22Rv1 (cell line): Measurements from ENCODE around the gene GFOD2.

Source experiments
- ZFX ChIP-seq: fragments of 450-650 bp; IDR thresholded peaks from 2 replicates; pipeline ENCODE4 v1.6.1; 2017; ENCODE audit warnings: antibody characterized with exemption, borderline replicate concordance
- TF ChIP-seq, protein P1 (sequence below): fragments of 450-650 bp; IDR thresholded peaks from 2 replicates; pipeline ENCODE4 v1.5.1; 2017; ENCODE audit warnings: mild to moderate bottlenecking

DNA sequence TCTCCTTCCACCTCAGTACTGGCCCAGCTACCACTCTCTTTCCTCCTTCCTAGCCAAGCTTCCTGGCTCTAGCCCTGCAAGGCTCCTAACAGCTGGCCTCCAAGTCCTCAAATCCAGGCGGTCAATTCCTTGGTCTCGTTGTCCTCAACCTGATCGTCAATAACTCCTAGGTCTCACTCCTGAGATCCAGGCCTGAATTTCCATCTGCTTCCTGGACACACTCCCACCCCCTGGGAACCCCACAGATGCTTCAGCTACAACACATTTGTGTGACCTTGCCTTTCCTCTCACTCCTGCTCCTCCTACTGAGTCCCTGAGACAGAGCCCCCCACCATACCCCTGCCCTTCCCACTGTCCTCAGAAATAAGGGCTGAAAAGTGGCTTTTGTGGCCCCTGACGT, 54.9 kb downstream of the GFOD2 start:
- TF ChIP-seq, protein P1, sequence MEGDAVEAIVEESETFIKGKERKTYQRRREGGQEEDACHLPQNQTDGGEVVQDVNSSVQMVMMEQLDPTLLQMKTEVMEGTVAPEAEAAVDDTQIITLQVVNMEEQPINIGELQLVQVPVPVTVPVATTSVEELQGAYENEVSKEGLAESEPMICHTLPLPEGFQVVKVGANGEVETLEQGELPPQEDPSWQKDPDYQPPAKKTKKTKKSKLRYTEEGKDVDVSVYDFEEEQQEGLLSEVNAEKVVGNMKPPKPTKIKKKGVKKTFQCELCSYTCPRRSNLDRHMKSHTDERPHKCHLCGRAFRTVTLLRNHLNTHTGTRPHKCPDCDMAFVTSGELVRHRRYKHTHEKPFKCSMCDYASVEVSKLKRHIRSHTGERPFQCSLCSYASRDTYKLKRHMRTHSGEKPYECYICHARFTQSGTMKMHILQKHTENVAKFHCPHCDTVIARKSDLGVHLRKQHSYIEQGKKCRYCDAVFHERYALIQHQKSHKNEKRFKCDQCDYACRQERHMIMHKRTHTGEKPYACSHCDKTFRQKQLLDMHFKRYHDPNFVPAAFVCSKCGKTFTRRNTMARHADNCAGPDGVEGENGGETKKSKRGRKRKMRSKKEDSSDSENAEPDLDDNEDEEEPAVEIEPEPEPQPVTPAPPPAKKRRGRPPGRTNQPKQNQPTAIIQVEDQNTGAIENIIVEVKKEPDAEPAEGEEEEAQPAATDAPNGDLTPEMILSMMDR = no peak
- TF ChIP-seq ZFX = no peak
